ENCODE measurements around the gene GATA2. TPM values are rescaled to one million over a fixed set of nuclear protein-coding genes. Genes with fewer than 3 reads are reported as not detected.
A peak's percentile ranks its signal among the peaks of the same experiment; 100 is the strongest.

The GATA2 gene
- total RNA-seq, 1 donor from 2014 or later = 37.9 TPM

- Mint-ChIP-seq H3K9me3 (ENCODE audit: unreplicated experiment) (no peaks in the 10 kb centered on the region), H3K4me3 (ENCODE audit: unreplicated experiment) (peak overlapping the region; percentile 10), H3K27ac (ENCODE audit: unreplicated experiment) (peak overlapping the region; percentile 88), H3K36me3 (ENCODE audit: low read depth, unreplicated experiment) (peaks cover 17% of the 10 kb centered on the region), H3K4me1 (ENCODE audit: unreplicated experiment) (peaks cover 24% of the 10 kb centered on the region), H3K27me3 (ENCODE audit: unreplicated experiment) (peaks cover 30% of the 10 kb centered on the region)
- no peak for DNase-seq (ENCODE audit: low spot score)
- TF ChIP-seq, protein P1, sequence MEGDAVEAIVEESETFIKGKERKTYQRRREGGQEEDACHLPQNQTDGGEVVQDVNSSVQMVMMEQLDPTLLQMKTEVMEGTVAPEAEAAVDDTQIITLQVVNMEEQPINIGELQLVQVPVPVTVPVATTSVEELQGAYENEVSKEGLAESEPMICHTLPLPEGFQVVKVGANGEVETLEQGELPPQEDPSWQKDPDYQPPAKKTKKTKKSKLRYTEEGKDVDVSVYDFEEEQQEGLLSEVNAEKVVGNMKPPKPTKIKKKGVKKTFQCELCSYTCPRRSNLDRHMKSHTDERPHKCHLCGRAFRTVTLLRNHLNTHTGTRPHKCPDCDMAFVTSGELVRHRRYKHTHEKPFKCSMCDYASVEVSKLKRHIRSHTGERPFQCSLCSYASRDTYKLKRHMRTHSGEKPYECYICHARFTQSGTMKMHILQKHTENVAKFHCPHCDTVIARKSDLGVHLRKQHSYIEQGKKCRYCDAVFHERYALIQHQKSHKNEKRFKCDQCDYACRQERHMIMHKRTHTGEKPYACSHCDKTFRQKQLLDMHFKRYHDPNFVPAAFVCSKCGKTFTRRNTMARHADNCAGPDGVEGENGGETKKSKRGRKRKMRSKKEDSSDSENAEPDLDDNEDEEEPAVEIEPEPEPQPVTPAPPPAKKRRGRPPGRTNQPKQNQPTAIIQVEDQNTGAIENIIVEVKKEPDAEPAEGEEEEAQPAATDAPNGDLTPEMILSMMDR (IDR thresholded peaks at IDR 0.05; ENCODE audit: unreplicated experiment) = no peak
Observed at GRCh38 chr3:128449111-128449638, 43.8 kb downstream of the GATA2 start.

DNA sequence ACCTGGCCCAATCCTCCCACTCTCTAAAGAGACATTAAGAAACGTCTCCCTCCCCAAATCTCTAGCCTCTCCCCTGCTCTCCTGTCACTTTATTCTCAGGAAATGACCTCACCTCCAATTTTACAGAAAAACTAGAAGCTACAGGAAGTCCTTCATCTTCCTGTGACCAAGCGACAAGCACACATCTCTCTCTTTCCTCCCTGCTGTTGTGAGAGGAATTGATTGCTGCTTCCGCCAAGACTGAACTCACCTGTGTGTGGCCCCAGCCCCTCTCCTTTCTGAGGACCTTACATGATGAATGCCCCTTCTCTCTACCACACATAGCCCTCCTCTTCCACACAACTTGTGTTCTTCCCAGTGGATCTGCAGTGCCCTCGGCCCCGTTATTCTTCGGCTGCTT lies 44.5 kb downstream of the GATA2 start:
- H3K27me3 Mint-ChIP-seq (ENCODE audit: unreplicated experiment) = peaks cover 33% of the 10 kb centered on the region

GRCh38 chr3:128447561-128448013 lies 45.4 kb downstream of the GATA2 start:
- TF ChIP-seq, protein P1 (IDR thresholded peaks at IDR 0.05; ENCODE audit: unreplicated experiment) = no peak
- no peak overlapping the region for H3K27ac Mint-ChIP-seq (ENCODE audit: unreplicated experiment)
- peaks cover 21% of the 10 kb centered on the region for H3K36me3 Mint-ChIP-seq (ENCODE audit: low read depth, unreplicated experiment)
- H3K4me1 Mint-ChIP-seq (ENCODE audit: unreplicated experiment) = peaks cover 24% of the 10 kb centered on the region
- H3K9me3 Mint-ChIP-seq (ENCODE audit: unreplicated experiment) = no peaks in the 10 kb centered on the region
- no peak overlapping the region for H3K4me3 Mint-ChIP-seq (ENCODE audit: unreplicated experiment)
- H3K27me3 Mint-ChIP-seq (ENCODE audit: unreplicated experiment) = peaks cover 34% of the 10 kb centered on the region
- DNase-seq (ENCODE audit: low spot score) = no peak

More for the DNA sequence above, 44.5 kb downstream of the GATA2 start:
- Mint-ChIP-seq H3K9me3 (ENCODE audit: unreplicated experiment) (no peaks in the 10 kb centered on the region), H3K27ac (ENCODE audit: unreplicated experiment) (peak overlapping the region; percentile 88), H3K4me3 (ENCODE audit: unreplicated experiment) (peak overlapping the region; percentile 10), H3K4me1 (ENCODE audit: unreplicated experiment) (peaks cover 24% of the 10 kb centered on the region), H3K36me3 (ENCODE audit: low read depth, unreplicated experiment) (peaks cover 17% of the 10 kb centered on the region)
- no peak for DNase-seq (ENCODE audit: low spot score)
- TF ChIP-seq, protein P1 (IDR thresholded peaks at IDR 0.05; ENCODE audit: unreplicated experiment) = no peak

DNA sequence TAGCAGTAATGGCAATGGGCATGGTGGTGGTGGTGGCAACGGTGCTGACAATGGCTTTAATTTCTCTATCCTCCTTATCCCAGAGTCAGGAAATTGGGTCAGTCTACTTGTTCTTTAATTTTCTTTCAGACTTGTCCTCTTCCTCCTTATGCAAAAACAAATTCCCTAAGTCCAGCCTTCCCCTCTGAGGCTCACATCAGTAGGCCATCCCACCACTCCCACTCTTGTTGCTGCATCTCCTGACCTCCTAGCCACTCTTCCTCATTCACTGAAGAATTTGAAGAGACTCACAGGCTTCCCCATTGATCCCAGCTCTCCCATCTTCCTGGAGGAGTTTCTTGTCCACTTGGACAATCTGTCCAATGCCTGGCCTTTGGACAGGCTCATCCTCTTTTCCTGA lies 46.2 kb downstream of the GATA2 start:
- Mint-ChIP-seq H3K9me3 (ENCODE audit: unreplicated experiment) (no peaks in the 10 kb centered on the region), H3K27ac (ENCODE audit: unreplicated experiment) (no peak overlapping the region), H3K4me3 (ENCODE audit: unreplicated experiment) (no peak overlapping the region), H3K36me3 (ENCODE audit: low read depth, unreplicated experiment) (peaks cover 21% of the 10 kb centered on the region), H3K27me3 (ENCODE audit: unreplicated experiment) (peaks cover 33% of the 10 kb centered on the region), H3K4me1 (ENCODE audit: unreplicated experiment) (peaks cover 24% of the 10 kb centered on the region)
- TF ChIP-seq, protein P1 (IDR thresholded peaks at IDR 0.05; ENCODE audit: unreplicated experiment) = no peak
- DNase-seq (ENCODE audit: low spot score) = no peak

GRCh38 chr3:128445357-128445756 lies 47.6 kb downstream of the GATA2 start:
- Mint-ChIP-seq H3K27me3 (ENCODE audit: unreplicated experiment) (peaks cover 25% of the 10 kb centered on the region), H3K36me3 (ENCODE audit: low read depth, unreplicated experiment) (peaks cover 16% of the 10 kb centered on the region), H3K4me1 (ENCODE audit: unreplicated experiment) (peaks cover 23% of the 10 kb centered on the region), H3K27ac (ENCODE audit: unreplicated experiment) (no peak overlapping the region), H3K4me3 (ENCODE audit: unreplicated experiment) (no peak overlapping the region), H3K9me3 (ENCODE audit: unreplicated experiment) (no peaks in the 10 kb centered on the region)
- TF ChIP-seq, protein P1 (IDR thresholded peaks at IDR 0.05; ENCODE audit: unreplicated experiment) = no peak
- DNase-seq (ENCODE audit: low spot score) = no peak
